ENCODE results near the gene NMT1.
A peak's percentile ranks its signal among the peaks of the same experiment; 100 is the strongest.

Gene NMT1

GRCh38 chr17:45135192-45135977 is 74.3 kb downstream of the NMT1 start, which contains the start of gene ACBD4:
ACBD4 (plus strand) TSS chr17:45135687; CDS start chr17:45136145, 458 bp downstream.
- peak; percentile 97 for DNase-seq (ENCODE audit: low read depth in 1 of 2, low spot score in 1 of 2)

DNA sequence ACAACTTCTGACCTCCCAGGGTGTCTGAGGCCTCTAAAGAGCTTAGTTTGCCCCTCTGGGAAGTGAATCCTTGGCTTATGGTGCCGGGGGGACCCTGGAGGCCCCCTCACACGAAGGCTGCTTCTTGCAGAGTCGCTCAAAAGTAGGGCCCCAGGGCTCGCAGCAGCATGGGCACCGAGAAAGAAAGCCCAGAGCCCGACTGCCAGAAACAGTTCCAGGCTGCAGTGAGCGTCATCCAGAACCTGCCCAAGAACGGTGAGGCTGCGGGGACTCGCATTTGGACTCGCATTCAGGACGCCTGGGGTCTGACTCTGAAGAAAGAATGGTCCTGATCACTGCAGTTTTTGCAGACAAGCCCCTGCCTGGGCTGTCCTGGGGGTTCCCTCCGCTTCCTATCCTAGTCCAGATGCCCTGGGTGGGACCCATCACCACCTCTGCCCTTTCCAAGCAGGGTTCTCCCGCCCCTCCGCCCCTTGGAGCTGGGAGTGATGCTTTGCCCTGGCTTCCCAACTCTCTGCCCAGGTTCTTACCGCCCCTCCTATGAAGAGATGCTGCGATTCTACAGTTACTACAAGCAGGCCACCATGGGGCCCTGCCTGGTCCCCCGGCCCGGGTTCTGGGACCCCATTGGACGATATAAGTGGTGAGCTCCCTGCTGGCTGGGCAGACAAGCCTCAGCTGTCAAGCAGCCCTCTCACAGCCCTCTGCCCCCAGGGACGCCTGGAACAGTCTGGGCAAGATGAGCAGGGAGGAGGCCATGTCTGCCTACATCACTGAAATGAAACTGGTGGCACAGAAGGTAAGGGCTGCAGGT is 75.1 kb downstream of the NMT1 start:
- no peak for DNase-seq (ENCODE audit: low read depth in 1 of 2, low spot score in 1 of 2)

GRCh38 chr17:45136846-45137560 is 75.9 kb downstream of the NMT1 start:
- no peak for DNase-seq (ENCODE audit: low read depth in 1 of 2, low spot score in 1 of 2)

DNA sequence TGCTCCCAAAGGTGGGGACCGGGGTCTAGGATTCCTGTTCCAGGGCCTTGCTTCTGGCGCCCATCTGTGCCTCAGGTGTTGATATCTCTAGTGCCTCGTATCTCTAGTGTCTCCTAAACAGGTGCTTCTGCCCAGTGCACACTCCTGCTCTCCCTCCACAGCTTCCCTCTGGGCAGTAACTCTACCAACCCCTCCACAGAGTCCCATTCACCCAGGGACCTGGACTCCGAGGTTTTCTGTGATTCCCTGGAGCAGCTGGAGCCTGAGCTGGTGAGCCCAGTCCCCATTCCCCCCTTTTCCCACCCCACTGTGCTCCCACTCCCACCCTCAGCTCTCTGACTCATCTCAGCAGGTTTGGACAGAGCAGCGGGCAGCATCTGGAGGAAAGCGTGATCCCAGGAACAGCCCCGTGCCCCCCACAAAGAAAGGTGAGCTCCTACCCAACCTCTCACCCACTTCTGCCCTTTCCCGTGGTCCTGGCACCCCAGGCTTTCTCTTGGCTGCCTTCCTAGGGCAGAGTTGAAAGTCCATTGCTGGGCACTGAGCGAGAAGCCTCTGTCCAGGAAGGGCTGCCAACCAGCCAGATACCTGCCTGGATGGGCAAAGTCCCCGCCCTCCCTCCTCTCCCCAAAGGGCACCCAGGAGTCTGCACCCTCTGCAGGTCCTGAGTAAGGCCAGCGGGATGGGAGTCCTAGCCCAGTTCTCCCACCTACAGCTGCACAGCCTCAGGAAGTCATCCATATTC is 76.6 kb downstream of the NMT1 start:
- DNase-seq (ENCODE audit: low read depth in 1 of 2, low spot score in 1 of 2): no peak

DNA sequence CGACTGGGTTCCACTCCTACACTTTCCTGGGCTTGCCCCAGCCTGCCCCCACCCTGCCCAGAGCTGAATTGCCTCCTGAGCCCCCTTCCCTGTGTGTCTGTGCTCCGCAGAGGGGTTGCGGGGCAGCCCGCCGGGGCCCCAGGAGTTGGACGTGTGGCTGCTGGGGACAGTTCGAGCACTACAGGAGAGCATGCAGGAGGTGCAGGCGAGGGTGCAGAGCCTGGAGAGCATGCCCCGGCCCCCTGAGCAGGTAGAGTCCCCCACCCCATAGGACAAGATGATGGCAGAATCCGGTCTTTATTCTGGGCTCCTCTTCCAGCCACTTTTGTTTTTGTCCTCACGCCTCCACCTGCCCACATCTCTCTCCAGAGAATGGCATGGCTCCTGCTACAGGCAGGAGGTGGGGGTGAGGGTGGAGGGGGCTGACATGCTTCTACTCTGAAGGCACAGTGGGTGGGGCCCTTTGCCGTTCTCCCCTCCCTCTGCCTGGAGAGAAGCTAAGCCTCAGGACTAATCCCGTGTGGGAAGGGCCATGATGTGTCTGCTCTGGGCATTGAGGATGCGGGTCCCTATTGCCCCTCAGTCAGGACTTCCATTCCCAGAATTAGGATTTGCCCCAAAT is 77.9 kb downstream of the NMT1 start:
- DNase-seq (ENCODE audit: low read depth in 1 of 2, low spot score in 1 of 2): no peak

DNA sequence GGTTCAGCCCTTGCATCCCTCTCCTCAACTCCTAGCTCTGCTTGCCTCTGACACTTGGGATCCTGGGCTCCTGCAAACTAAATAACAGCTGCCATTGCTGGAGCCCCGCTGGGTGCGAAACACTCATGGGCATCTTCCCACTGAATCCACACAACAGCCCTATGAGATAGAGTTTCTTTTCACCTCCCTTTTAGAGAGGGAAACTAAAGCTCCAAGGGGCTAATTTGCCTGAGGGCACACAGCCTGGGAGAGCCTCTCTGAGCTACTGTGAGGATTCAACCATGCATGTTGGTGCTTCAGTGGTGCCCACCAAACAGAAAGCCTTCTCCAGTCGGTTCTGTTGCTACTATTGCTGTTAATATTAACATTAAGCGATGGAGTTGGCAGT is 78.4 kb downstream of the NMT1 start:
- no peak for DNase-seq (ENCODE audit: low read depth in 1 of 2, low spot score in 1 of 2)

DNA sequence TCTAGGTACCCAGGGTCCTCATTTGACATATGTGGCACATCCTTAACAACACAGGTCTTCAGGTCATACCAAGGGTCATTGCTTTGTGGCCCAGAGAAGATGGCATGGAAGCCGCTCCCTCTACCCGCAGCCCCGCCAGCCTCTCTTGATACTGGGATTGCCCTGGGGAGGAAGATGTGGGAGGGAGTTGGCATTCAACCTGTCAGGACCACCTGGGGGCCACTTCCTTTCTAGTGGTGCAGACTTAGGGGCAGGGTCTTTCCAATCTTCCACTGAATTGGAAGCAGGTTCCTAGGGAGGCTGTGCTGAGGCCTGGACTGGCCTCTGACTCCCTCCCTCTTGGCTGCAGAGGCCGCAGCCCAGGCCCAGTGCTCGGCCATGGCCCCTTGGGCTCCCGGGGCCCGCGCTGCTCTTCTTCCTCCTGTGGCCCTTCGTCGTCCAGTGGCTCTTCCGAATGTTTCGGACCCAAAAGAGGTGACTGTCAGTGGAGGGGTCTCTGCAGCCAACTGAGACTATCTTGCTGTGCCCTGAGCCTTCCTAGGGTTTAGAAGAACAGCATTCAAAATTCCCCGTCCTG is 82.1 kb downstream of the NMT1 start:
- DNase-seq (ENCODE audit: low read depth in 1 of 2, low spot score in 1 of 2): no peak

- DNase-seq (ENCODE audit: low read depth in 1 of 2, low spot score in 1 of 2): no peak
Measured at GRCh38 chr17:45143767-45144198, 82.7 kb downstream of the NMT1 start.

DNA sequence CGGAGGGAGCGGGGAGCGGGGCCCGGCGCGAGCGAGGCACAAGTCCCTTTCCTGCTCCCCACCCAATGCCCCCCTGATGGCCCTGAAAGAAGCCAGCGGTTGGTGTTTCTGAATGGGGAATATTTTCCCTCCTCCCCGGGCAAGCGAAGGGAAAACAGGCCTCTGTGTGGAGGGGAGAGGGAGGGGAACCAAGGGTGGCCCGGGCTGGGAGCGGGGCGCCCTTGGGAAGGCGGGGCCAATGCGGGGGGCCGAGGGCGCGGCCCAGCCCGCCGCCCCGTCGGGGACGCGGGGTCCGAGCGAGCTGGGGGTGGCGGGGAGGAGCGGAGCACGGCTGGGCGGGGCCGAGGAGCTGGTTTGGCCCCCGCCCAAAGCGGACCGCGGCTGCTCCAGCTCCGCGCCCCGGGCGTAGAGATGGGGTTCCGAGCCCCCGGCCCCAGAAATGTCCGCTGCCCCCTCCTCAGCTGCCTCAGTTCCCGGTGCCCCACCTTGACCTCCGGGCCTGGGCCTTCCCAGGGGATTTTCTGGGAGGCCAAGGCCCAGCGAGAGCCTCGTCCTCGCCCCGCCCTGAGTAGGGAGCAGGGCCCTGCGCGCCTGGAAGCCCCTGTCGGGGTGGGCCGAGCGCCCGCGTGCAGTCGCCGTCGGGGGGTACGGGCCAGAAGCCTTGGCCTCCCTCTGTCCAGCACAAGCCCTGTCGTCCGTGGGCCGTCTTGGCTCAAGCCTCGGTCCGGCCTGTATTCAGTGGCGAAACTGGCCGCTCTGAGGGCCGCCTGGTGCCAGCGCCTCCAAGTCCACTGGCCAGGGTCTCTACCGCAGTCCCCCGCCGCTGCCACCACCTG is 83.3 kb downstream of the NMT1 start:
- DNase-seq (ENCODE audit: low read depth in 1 of 2, low spot score in 1 of 2): no peak

- DNase-seq (ENCODE audit: low read depth in 1 of 2, low spot score in 1 of 2): no peak
Measured at GRCh38 chr17:45145035-45145389, 83.9 kb downstream of the NMT1 start.

- no peak for DNase-seq (ENCODE audit: low read depth in 1 of 2, low spot score in 1 of 2)
Measured at GRCh38 chr17:45146166-45146565, 85.0 kb downstream of the NMT1 start.

DNA sequence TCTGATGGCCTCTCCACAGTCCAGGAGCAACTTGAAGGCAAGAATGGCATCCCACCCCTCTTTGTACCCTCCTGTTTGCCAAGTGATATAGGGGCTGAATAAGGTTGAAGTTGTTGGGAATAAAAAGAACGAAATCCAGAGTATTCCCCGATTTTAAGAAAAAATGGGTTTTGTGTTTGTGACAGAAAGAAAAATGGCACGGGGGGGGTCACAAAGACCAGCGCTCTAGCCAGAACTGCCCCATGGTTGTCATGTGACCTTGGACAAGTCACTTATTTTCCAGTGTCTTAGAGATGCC is 85.4 kb downstream of the NMT1 start:
- DNase-seq (ENCODE audit: low read depth in 1 of 2, low spot score in 1 of 2): no peak

DNA sequence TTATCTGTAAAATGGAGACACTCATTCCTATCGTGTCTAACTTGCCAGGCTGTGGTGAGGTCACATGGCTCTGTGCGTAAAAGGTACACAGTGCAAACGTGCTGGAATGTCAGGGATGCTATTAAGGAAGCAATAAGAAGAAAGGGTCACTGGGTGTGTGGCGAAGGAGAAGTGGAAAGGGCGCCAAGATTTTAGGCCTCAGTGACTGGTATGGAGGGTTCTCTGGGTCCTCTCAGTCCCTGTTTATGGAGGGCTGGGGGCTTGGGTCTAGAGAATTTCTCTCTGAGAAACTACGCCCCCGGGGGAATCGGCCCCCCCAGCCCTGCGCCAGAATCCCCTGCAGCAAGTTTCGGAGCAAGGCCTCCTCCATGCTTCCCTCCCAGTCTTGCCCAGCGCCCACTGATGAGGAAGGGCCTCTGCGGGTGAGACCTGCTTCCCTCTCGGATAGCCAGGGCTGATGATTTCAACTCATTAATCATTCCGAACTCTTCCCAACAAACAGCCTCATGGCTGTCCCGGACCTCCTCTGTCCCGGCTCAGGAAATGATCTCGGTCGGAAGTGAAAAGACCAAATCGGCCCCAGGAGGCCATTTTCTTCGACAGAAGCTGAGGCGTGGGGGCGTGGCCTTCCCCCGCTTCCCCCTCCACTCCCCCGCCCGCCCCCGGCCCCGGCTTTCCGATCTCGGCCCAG is 85.9 kb downstream of the NMT1 start:
- no peak for DNase-seq (ENCODE audit: low read depth in 1 of 2, low spot score in 1 of 2)

GRCh38 chr17:45147581-45148182 is 86.6 kb downstream of the NMT1 start:
- peak; percentile 53 to 59 for DNase-seq (ENCODE audit: low read depth in 1 of 2, low spot score in 1 of 2)

GRCh38 chr17:45148183-45149036 is 87.3 kb downstream of the NMT1 start, which contains the start of gene HEXIM1:
HEXIM1 (plus strand) TSS chr17:45148475; CDS start chr17:45149191, 716 bp downstream.
- DNase-seq (ENCODE audit: low read depth in 1 of 2, low spot score in 1 of 2): peak; percentile 97 to 98

- DNase-seq (ENCODE audit: low read depth in 1 of 2, low spot score in 1 of 2): peak; percentile 38 to 61
Measured at GRCh38 chr17:45149037-45149668, 88.0 kb downstream of the NMT1 start.

Data from activated T-helper 1 cell treated with anti-CD3 and anti-CD28 coated beads, Interleukin-2, amount 50 U/mL, for 16 hours (primary cell).